Gastroesophageal sphincter (tissue), 4 donors: ENCODE measurements around the gene AMPD3. TPM values are rescaled to one million over a fixed set of nuclear protein-coding genes. Genes with fewer than 3 reads are reported as not detected.

ENCODE experiments used
- ATAC-seq: fragments of 150-250 bp; one replicate; pipeline ENCODE4 v1.9.1; 2016; ENCODE audit warnings: mild to moderate bottlenecking, moderate library complexity
- H3K27ac ChIP-seq, 4 donors: fragments of 200-600 bp; sonication (generic) in 3 of 4; 1 replicate in 3 of 4; 2 replicates in 1 of 4; pipeline ENCODE4 v1.5.1; 2016 to 2019
- H3K27me3 ChIP-seq: fragments of 200-600 bp; sonication (generic); one replicate; pipeline ENCODE4 v1.5.1; 2019
- H3K36me3 ChIP-seq, 2 donors: fragments of 200-600 bp; sonication (generic); one replicate each; pipeline ENCODE4 v1.5.1; 2019; ENCODE audit warnings: control low read depth in 1 of 2
- H3K4me1 ChIP-seq, 3 donors: fragments of 200-600 bp; sonication (generic); 1 replicate in 2 of 3; 2 replicates in 1 of 3; pipeline ENCODE4 v1.5.1; 2016 to 2019; ENCODE audit warnings: control low read depth in 2 of 3
- H3K4me3 ChIP-seq, 2 donors: fragments of 200-600 bp; sonication (generic); one replicate each; pipeline ENCODE4 v1.5.1; 2019; ENCODE audit warnings: mild to moderate bottlenecking in 1 of 2, moderate library complexity in 1 of 2
- H3K9me3 ChIP-seq, 3 donors: fragments of 200-600 bp; sonication (generic); one replicate each; pipeline ENCODE4 v1.5.1; 2017 to 2019; ENCODE audit warnings: control low read depth in 2 of 3
- EP300 ChIP-seq: sonication (generic); formaldehyde crosslinking; IDR thresholded peaks from one replicate; pipeline ENCODE4 v1.6.1; 2017; ENCODE audit warnings: antibody characterized with exemption, mild to moderate bottlenecking
- POLR2A ChIP-seq, 2 donors: fragments of 450-650 bp; IDR thresholded peaks; one replicate each; pipeline ENCODE4 v1.6.1; 2017; ENCODE audit warnings: antibody characterized with exemption in 2 of 2, mild to moderate bottlenecking in 2 of 2, moderate library complexity in 1 of 2
- POLR2AphosphoS5 ChIP-seq: sonication (generic); formaldehyde crosslinking; IDR thresholded peaks from one replicate; pipeline ENCODE4 v1.6.1; 2017; ENCODE audit warnings: antibody characterized with exemption
- WGBS, 2 donors: methylation state at CpG; one replicate each; pipeline ENCODE4 v1.1.5; 2018; ENCODE audit warnings: low coverage in 1 of 2; 5-methylcytosine and 5-hydroxymethylcytosine counted together
- total RNA-seq, 4 donors: library from RNA; depleted of rRNA; stranded (reverse); fragments of >200 nt; gene quantifications; one replicate each; pipeline ENCODE4 v1.1.0, GENCODE V29; 2016
- TF ChIP-seq, protein P1 (sequence below), 4 experiments: fragments of 200-600 bp in 2 of 4; fragments of 450-650 bp in 2 of 4; sonication (generic) in 1 of 4; IDR thresholded peaks; one replicate each; pipeline ENCODE4 v1.5.1; 2017 to 2019; ENCODE audit warnings: antibody characterized with exemption in 4 of 4, mild to moderate bottlenecking in 2 of 4, moderate library complexity in 2 of 4

AMPD3 gene
- total RNA-seq, 4 donors from 2014 or later: 4.3 to 7.3 (median 5.4) TPM

- Histone ChIP-seq H3K9me3 (no peaks in the 10 kb centered on the region), H3K27me3 (no peaks in the 10 kb centered on the region), H3K4me3 (no peak overlapping the region), H3K4me1 (peaks cover 0 to 12% (median 7%) of the 10 kb centered on the region in 3 donors), H3K36me3 (peaks cover 0 to 60% of the 10 kb centered on the region in 2 donors), H3K27ac (no peak overlapping the region)
- TF ChIP-seq EP300 (no peak), POLR2A (IDR thresholded peaks at IDR 0.05) (no peak)
- TF ChIP-seq, protein P1, sequence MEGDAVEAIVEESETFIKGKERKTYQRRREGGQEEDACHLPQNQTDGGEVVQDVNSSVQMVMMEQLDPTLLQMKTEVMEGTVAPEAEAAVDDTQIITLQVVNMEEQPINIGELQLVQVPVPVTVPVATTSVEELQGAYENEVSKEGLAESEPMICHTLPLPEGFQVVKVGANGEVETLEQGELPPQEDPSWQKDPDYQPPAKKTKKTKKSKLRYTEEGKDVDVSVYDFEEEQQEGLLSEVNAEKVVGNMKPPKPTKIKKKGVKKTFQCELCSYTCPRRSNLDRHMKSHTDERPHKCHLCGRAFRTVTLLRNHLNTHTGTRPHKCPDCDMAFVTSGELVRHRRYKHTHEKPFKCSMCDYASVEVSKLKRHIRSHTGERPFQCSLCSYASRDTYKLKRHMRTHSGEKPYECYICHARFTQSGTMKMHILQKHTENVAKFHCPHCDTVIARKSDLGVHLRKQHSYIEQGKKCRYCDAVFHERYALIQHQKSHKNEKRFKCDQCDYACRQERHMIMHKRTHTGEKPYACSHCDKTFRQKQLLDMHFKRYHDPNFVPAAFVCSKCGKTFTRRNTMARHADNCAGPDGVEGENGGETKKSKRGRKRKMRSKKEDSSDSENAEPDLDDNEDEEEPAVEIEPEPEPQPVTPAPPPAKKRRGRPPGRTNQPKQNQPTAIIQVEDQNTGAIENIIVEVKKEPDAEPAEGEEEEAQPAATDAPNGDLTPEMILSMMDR (IDR thresholded peaks at IDR 0.05): no peak
- 93% methylated on average over 5 of the region's 8 CpGs; no CpG with 5 or more reads in 1 of the 2 donors for WGBS, 2 donors
- no peak for ATAC-seq
Observed at GRCh38 chr11:10495464-10495786, 40.4 kb downstream of the AMPD3 start.

DNA sequence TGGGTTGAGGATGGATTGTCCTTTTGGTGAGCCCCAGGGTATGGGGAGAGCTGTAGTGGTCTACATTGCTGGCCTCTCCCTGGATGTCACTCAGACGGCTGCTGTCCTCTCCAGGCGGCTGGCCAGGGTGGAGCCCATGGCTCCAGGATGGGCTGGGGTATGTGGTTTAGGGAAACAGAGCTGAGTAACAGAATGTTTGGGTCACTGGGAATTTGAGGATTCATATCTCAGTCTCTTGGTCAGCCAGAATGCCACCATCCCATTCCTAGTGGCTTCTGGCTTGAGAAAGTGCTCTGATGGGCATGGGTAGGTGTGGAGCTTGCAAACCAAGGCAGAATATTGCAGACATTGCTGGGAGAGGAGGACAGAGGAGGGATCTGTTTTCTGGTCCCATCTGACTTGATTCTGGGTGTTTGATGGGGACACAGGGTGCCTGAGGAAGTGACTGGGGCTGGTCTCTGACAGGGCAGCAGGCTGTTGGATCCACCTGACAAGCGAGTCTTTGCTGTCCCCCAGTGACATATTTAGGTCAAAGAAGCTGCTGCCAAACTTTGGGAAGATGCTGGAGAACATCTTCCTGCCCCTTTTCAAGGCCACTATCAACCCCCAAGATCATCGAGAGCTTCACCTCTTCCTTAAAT is 41.4 kb downstream of the AMPD3 start:
- peaks cover 0 to 69% of the 10 kb centered on the region in 2 donors for H3K36me3 ChIP-seq
- no peak overlapping the region for H3K4me3 ChIP-seq
- no CpG with 5 or more reads among the region's 4 CpGs for WGBS, 2 donors
- no peaks in the 10 kb centered on the region for H3K27me3 ChIP-seq
- no peaks in the 10 kb centered on the region for H3K9me3 ChIP-seq
- no peak for ATAC-seq
- H3K27ac ChIP-seq: no peak overlapping the region
- TF ChIP-seq POLR2A (IDR thresholded peaks at IDR 0.05) (no peak), POLR2AphosphoS5 (no peak), EP300 (no peak)
- TF ChIP-seq, protein P1 (IDR thresholded peaks at IDR 0.05): no peak
- peaks cover 0 to 2% (median 0%) of the 10 kb centered on the region in 3 donors for H3K4me1 ChIP-seq

DNA sequence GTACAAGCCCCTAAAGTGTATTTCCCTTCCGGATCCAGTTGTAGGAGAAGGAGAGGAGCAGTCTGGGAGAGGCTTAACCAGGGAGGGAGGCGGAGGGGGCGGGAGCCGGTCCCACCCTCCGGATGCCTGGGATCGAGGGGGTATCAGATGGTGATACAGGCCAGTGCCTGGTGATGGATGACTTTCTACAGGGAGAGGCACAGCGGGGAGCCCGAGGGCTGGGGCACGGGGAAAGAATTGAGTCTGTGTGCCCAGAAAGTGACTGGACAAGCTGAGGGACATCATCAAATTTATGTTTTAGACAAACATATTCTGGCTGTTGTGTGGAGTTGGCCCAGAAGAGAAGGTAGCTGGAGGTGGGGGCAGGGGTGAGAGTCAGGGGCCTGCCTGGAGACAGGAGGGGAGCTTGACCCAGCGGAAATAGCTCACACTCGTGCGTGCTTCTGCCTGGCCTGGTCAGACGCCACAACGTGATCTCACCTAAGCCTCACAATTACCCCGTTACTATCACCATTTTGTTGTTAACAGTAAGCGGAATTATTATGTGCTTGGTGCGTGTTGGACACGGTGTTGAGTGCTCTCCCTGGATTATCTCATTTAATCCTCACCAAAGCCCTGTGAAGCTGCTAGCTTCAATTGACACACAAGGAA is 42.4 kb downstream of the AMPD3 start:
- H3K36me3 ChIP-seq: peaks cover 0 to 75% of the 10 kb centered on the region in 2 donors
- no peaks in the 10 kb centered on the region for H3K27me3 ChIP-seq
- no peak overlapping the region for H3K27ac ChIP-seq
- H3K4me3 ChIP-seq: no peak overlapping the region
- no peaks in the 10 kb centered on the region for H3K9me3 ChIP-seq
- H3K4me1 ChIP-seq: no peaks in the 10 kb centered on the region
- TF ChIP-seq, protein P1 (IDR thresholded peaks at IDR 0.05): no peak
- no peak for TF ChIP-seq EP300
- TF ChIP-seq POLR2AphosphoS5: no peak
- TF ChIP-seq POLR2A (IDR thresholded peaks at IDR 0.05): no peak
- 61 to 71% methylated on average over 7 to 16 of the region's 18 CpGs for WGBS, 2 donors
- no peak for ATAC-seq

DNA sequence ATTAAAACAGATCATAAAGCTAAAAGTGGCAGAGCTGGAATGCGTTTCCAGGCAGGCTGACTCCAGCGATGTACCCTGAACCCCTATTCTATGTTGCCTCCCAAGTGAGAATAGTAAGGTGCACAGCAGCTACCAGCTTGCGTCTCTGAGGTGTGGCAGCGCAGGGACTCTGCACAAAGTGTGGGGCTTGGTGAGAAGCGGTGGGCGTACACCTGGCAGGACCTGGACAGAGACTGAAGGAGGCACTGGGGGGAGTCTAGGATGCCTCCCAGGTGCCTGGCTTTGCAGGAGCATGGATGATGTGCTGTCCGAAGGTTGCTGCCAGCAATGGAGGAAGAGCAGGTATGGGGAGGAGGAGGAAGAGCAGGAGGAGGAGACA is 42.9 kb downstream of the AMPD3 start:
- WGBS, 2 donors: 86 to 93% methylated on average over 2 of the region's 7 CpGs

More for the DNA sequence above, 42.9 kb downstream of the AMPD3 start:
- TF ChIP-seq POLR2A (IDR thresholded peaks at IDR 0.05) (no peak), EP300 (no peak), POLR2AphosphoS5 (no peak)
- TF ChIP-seq, protein P1 (IDR thresholded peaks at IDR 0.05): no peak
- Histone ChIP-seq H3K27ac (no peak overlapping the region), H3K4me1 (no peaks in the 10 kb centered on the region), H3K27me3 (no peaks in the 10 kb centered on the region), H3K9me3 (no peaks in the 10 kb centered on the region), H3K4me3 (no peak overlapping the region), H3K36me3 (peaks cover 0 to 80% of the 10 kb centered on the region in 2 donors)
- no peak for ATAC-seq
